T-helper 2 cell treated with Interferon-gamma antibody and Interleukin-4, amounts not matched to agents 5 μg/mL and 100 μg/mL, for 36 hours (primary cell): ENCODE measurements around the gene SORCS1.

ENCODE experiments used
- DNase-seq: peaks from one replicate; pipeline ENCODE4 v3.0.0; 2021; ENCODE audit warnings: low spot score
- H3K27ac Mint-ChIP-seq: one replicate; pipeline ENCODE4 v1.8.0; 2021; ENCODE audit warnings: mild to moderate bottlenecking, mixed read lengths
- H3K27me3 Mint-ChIP-seq: one replicate; pipeline ENCODE4 v1.8.0; 2021; ENCODE audit warnings: low read depth, mixed read lengths
- H3K36me3 Mint-ChIP-seq: one replicate; pipeline ENCODE4 v1.8.0; 2021; ENCODE audit warnings: low read depth, mixed read lengths
- H3K4me1 Mint-ChIP-seq: one replicate; pipeline ENCODE4 v1.8.0; 2021; ENCODE audit warnings: low read depth, mixed read lengths
- H3K4me3 Mint-ChIP-seq: one replicate; pipeline ENCODE4 v1.8.0; 2022; ENCODE audit warnings: mild to moderate bottlenecking, moderate library complexity, mixed read lengths
- H3K9me3 Mint-ChIP-seq: one replicate; pipeline ENCODE4 v1.8.0; 2021; ENCODE audit warnings: mixed read lengths

Gene SORCS1

GRCh38 chr10:106777841-106778240 lies 386.7 kb downstream of the SORCS1 start:
- H3K27me3 Mint-ChIP-seq, result no peaks in the 10 kb centered on the region
- no peak overlapping the region for H3K4me3 Mint-ChIP-seq
- no peaks in the 10 kb centered on the region for H3K36me3 Mint-ChIP-seq
- H3K27ac Mint-ChIP-seq, result no peak overlapping the region
- no peaks in the 10 kb centered on the region for H3K9me3 Mint-ChIP-seq
- no peak for DNase-seq
- H3K4me1 Mint-ChIP-seq, result no peaks in the 10 kb centered on the region

DNA sequence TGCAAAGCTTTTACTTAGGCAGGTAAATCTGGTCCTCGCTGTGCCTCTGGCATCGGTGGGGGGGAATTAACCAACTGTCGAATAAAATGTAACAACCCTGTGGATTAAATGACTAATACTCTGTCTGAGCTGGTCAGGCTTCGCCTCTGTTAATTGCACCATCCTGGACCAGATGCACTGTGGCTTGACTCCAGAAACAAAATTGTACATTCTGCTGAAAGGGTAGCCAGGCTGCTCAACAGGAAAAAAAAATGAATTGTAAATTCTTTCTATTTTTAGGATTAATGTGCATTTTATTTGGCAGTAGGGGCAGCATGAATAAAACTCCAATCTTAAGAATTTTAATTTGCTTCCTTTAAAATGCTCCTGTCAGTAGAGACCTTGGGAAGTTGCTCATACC lies 389.4 kb downstream of the SORCS1 start:
- no peak overlapping the region for H3K27ac Mint-ChIP-seq
- H3K4me1 Mint-ChIP-seq, result no peaks in the 10 kb centered on the region
- H3K36me3 Mint-ChIP-seq, result no peaks in the 10 kb centered on the region

DNA sequence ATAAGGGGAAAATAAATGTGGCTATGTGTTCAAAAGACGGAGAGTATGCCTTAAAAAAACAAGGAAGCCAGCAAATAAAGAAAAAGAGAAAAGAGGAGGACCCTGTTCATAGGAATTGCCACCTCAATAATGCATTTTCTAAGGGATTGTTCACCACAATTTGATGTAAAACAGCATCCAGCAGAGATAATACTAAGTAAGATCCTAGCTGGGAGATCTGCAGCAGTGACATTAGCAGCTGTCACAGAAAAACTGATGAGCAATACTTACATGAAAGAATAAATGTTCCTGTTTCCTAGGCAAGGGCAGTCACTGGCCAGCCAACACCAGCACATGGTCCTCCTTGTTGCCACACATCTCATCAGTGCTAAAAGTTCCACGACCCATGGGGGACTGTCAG lies 391.5 kb downstream of the SORCS1 start:
- Mint-ChIP-seq H3K4me3 (no peak overlapping the region), H3K9me3 (no peaks in the 10 kb centered on the region), H3K27me3 (no peaks in the 10 kb centered on the region), H3K36me3 (no peaks in the 10 kb centered on the region), H3K4me1 (no peaks in the 10 kb centered on the region), H3K27ac (no peak overlapping the region)
- no peak for DNase-seq

More for the DNA sequence above, 389.4 kb downstream of the SORCS1 start:
- no peaks in the 10 kb centered on the region for H3K9me3 Mint-ChIP-seq
- no peaks in the 10 kb centered on the region for H3K27me3 Mint-ChIP-seq
- DNase-seq, result no peak
- H3K4me3 Mint-ChIP-seq, result no peak overlapping the region

DNA sequence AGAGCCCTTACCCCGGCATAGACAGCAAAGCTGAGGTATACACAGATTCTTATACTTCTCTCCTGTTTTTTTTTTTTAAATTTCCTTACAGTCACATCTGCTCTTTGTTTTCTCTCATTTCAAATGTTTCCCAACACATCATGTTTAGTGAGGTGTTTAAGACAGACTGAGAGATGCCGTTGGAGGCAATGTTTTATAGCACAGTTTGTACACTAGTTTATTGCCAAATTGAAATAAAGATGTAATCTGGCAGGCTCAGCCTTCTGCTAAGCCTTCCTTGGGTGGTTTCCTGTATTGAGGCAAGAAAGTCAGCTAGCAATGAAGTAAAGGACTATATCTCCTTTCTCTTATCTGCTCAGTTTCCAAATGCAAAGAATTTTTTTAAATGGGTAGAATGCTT lies 393.4 kb downstream of the SORCS1 start:
- no peak overlapping the region for H3K27ac Mint-ChIP-seq
- no peak for DNase-seq
- no peak overlapping the region for H3K4me3 Mint-ChIP-seq
- H3K36me3 Mint-ChIP-seq, result no peaks in the 10 kb centered on the region
- H3K9me3 Mint-ChIP-seq, result peaks cover 2% of the 10 kb centered on the region
- no peaks in the 10 kb centered on the region for H3K4me1 Mint-ChIP-seq
- no peaks in the 10 kb centered on the region for H3K27me3 Mint-ChIP-seq

GRCh38 chr10:106768204-106768603 lies 396.3 kb downstream of the SORCS1 start:
- peaks cover 4% of the 10 kb centered on the region for H3K9me3 Mint-ChIP-seq
- H3K27me3 Mint-ChIP-seq, result no peaks in the 10 kb centered on the region
- no peak overlapping the region for H3K4me3 Mint-ChIP-seq
- DNase-seq, result no peak
- H3K4me1 Mint-ChIP-seq, result no peaks in the 10 kb centered on the region
- no peak overlapping the region for H3K27ac Mint-ChIP-seq
- H3K36me3 Mint-ChIP-seq, result no peaks in the 10 kb centered on the region

GRCh38 chr10:106765928-106766327 lies 398.6 kb downstream of the SORCS1 start:
- DNase-seq, result no peak
- no peak overlapping the region for H3K4me3 Mint-ChIP-seq
- no peaks in the 10 kb centered on the region for H3K36me3 Mint-ChIP-seq
- peaks cover 4% of the 10 kb centered on the region for H3K9me3 Mint-ChIP-seq
- H3K4me1 Mint-ChIP-seq, result no peaks in the 10 kb centered on the region
- H3K27ac Mint-ChIP-seq, result no peak overlapping the region
- H3K27me3 Mint-ChIP-seq, result no peaks in the 10 kb centered on the region

DNA sequence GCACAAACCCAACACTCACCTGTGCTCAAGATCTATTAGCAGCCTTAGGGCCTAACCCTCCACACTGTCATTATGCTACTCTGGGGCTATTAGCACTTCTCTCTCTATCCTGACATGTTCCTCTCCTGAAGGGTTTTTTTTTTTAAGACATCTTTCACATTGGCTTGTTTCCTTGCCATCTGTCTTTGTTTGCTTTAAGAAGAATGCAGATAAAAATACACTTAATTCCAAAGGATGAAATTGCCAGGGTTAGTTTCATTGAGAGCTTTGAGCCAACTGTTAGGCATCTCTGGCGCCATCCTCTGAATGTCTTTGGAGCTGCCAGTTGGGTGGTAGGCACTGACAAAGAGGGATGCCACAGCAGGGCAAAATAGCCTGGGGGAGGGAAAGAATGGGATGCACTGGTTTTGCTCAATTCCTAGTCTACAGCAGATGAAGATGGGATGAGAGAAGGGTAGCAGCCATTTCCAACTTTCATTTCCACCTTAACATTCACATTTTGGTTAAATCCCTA lies 399.2 kb downstream of the SORCS1 start:
- peaks cover 4% of the 10 kb centered on the region for H3K9me3 Mint-ChIP-seq

GRCh38 chr10:106764360-106764759 lies 400.1 kb downstream of the SORCS1 start:
- Mint-ChIP-seq H3K36me3 (no peaks in the 10 kb centered on the region), H3K27ac (no peak overlapping the region), H3K4me1 (no peaks in the 10 kb centered on the region), H3K4me3 (no peak overlapping the region), H3K27me3 (no peaks in the 10 kb centered on the region), H3K9me3 (peaks cover 4% of the 10 kb centered on the region)
- DNase-seq, result no peak

More for the DNA sequence above, 399.2 kb downstream of the SORCS1 start:
- H3K4me1 Mint-ChIP-seq, result no peaks in the 10 kb centered on the region
- H3K27me3 Mint-ChIP-seq, result no peaks in the 10 kb centered on the region
- H3K36me3 Mint-ChIP-seq, result no peaks in the 10 kb centered on the region
- DNase-seq, result no peak
- no peak overlapping the region for H3K4me3 Mint-ChIP-seq
- H3K27ac Mint-ChIP-seq, result no peak overlapping the region

- Mint-ChIP-seq H3K9me3 (peaks cover 4% of the 10 kb centered on the region), H3K27ac (no peak overlapping the region), H3K4me1 (no peaks in the 10 kb centered on the region), H3K27me3 (no peaks in the 10 kb centered on the region), H3K36me3 (no peaks in the 10 kb centered on the region), H3K4me3 (no peak overlapping the region)
- no peak for DNase-seq
These were observed 402.6 kb downstream of the SORCS1 start for GRCh38 chr10:106761906-106762305.

- H3K27me3 Mint-ChIP-seq, result no peaks in the 10 kb centered on the region
- H3K4me1 Mint-ChIP-seq, result no peaks in the 10 kb centered on the region
These were observed 407.0 kb downstream of the SORCS1 start for GRCh38 chr10:106757521-106757920.

GRCh38 chr10:106751091-106751490 lies 413.4 kb downstream of the SORCS1 start:
- no peak for DNase-seq
- no peaks in the 10 kb centered on the region for H3K36me3 Mint-ChIP-seq
- H3K27me3 Mint-ChIP-seq, result no peaks in the 10 kb centered on the region
- H3K27ac Mint-ChIP-seq, result no peak overlapping the region
- peaks cover 5% of the 10 kb centered on the region for H3K9me3 Mint-ChIP-seq
- H3K4me3 Mint-ChIP-seq, result no peak overlapping the region
- no peaks in the 10 kb centered on the region for H3K4me1 Mint-ChIP-seq

More at GRCh38 chr10:106757521-106757920, 407.0 kb downstream of the SORCS1 start:
- no peak for DNase-seq
- no peaks in the 10 kb centered on the region for H3K36me3 Mint-ChIP-seq
- H3K9me3 Mint-ChIP-seq, result no peaks in the 10 kb centered on the region
- H3K27ac Mint-ChIP-seq, result no peak overlapping the region
- no peak overlapping the region for H3K4me3 Mint-ChIP-seq

GRCh38 chr10:106746868-106747267 lies 417.6 kb downstream of the SORCS1 start:
- no peaks in the 10 kb centered on the region for H3K27me3 Mint-ChIP-seq
- H3K4me3 Mint-ChIP-seq, result no peak overlapping the region
- H3K4me1 Mint-ChIP-seq, result no peaks in the 10 kb centered on the region
- H3K27ac Mint-ChIP-seq, result no peak overlapping the region
- H3K36me3 Mint-ChIP-seq, result no peaks in the 10 kb centered on the region
- H3K9me3 Mint-ChIP-seq, result peaks cover 5% of the 10 kb centered on the region
- DNase-seq, result no peak

DNA sequence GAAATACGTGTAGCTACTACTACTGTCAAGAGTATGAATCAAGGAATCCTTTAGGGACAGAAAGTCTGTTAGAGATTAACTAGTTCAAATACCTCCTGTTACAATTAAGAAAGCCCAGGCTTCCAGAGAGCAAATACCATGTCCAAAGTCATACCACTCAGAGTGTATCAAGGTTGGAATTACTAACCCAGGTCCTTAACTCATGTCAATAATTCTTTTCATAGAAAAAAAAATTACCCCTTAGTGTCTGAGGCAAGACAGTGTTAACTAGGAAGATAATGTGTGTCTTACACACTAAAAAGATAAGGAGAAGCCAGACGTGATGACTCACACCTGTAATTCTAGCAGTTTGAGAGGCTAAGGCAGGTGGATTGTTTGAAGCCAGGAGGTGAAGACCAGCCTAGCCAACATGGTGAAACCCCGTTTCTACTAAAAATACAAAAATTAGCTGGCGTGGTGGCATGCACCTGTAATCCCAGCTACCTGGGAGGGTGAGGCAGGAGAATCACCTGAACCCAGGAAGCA lies 423.4 kb downstream of the SORCS1 start:
- H3K9me3 Mint-ChIP-seq, result no peaks in the 10 kb centered on the region
- no peak overlapping the region for H3K4me3 Mint-ChIP-seq
- H3K27me3 Mint-ChIP-seq, result no peaks in the 10 kb centered on the region
- no peak overlapping the region for H3K27ac Mint-ChIP-seq
- no peaks in the 10 kb centered on the region for H3K36me3 Mint-ChIP-seq
- no peak for DNase-seq
- H3K4me1 Mint-ChIP-seq, result no peaks in the 10 kb centered on the region

- DNase-seq, result no peak
- no peak overlapping the region for H3K27ac Mint-ChIP-seq
- no peaks in the 10 kb centered on the region for H3K9me3 Mint-ChIP-seq
- no peaks in the 10 kb centered on the region for H3K27me3 Mint-ChIP-seq
- H3K36me3 Mint-ChIP-seq, result no peaks in the 10 kb centered on the region
- no peak overlapping the region for H3K4me3 Mint-ChIP-seq
- H3K4me1 Mint-ChIP-seq, result no peaks in the 10 kb centered on the region
These were observed 424.4 kb downstream of the SORCS1 start for GRCh38 chr10:106740071-106740470.

GRCh38 chr10:106734220-106734619 lies 430.3 kb downstream of the SORCS1 start:
- Mint-ChIP-seq H3K4me1 (no peaks in the 10 kb centered on the region), H3K27me3 (no peaks in the 10 kb centered on the region), H3K4me3 (no peak overlapping the region), H3K27ac (no peak overlapping the region), H3K9me3 (no peaks in the 10 kb centered on the region), H3K36me3 (no peaks in the 10 kb centered on the region)
- DNase-seq, result no peak
